Measurements from ENCODE around the gene PRKRA. TPM values are rescaled to one million over a fixed set of nuclear protein-coding genes. Genes with fewer than 3 reads are reported as not detected.

PRKRA gene
- polyA plus RNA-seq, 1 of the 3 experiments (the other 2 are of a cell fraction), result 44.3 TPM

GRCh38 chr2:178448968-178449661 is 1.9 kb downstream of the PRKRA start:
- POLR2A ChIA-PET, result interaction anchor here (0.7 to 1.2 kb wide), 2 partner anchors 31 to 35 kb away, joined by 3 to 4 read pairs; partner anchors contain the start of gene PLEKHA3

More at GRCh38 chr2:178448968-178449661, 1.9 kb downstream of the PRKRA start:
- no peaks in the 10 kb centered on the region for H3K27me3 ChIP-seq (ENCODE audit: insufficient read depth)
- no peaks in the 10 kb centered on the region for H3K9me3 ChIP-seq
- WGBS (ENCODE audit: low lambda C conversion rate), result 92% methylated on average over 4 of the region's 4 CpGs
- H2AFZ ChIP-seq (ENCODE audit: low read depth), result no peak overlapping the region
- H3K4me3 ChIP-seq (ENCODE audit: low read depth in 2 of 2, low read length in 1 of 2), result peak overlapping the region; percentile 97 to 100; a peak in 3 of 4 replicates
- H3K4me2 ChIP-seq, result peak overlapping the region; percentile 99
- H3K9me2 ChIP-seq, result no peaks in the 10 kb centered on the region
- H3K9ac ChIP-seq, result 0 out of 2 replicates have a peak overlapping the region, but pooled peaks have one; percentile 96
- H4K20me1 ChIP-seq (ENCODE audit: insufficient read depth), result peaks cover 21% of the 10 kb centered on the region
- DNase-seq, result no peak
- no peak for TF ChIP-seq POLR2AphosphoS5 (IDR thresholded peaks at IDR 0.05; ENCODE audit: low read depth, low read length)
- no peak for TF ChIP-seq TCF12 (IDR thresholded peaks at IDR 0.05)
- no peak for TF ChIP-seq EZH2phosphoT487 (IDR thresholded peaks at IDR 0.05; ENCODE audit: borderline replicate concordance, low read depth)
- no peak for TF ChIP-seq TEAD4 (IDR thresholded peaks at IDR 0.05; ENCODE audit: borderline replicate concordance, insufficient read depth)
- TF ChIP-seq ELF1 (IDR thresholded peaks at IDR 0.05), result no peak
- TF ChIP-seq FOXJ3 (CRISPR knock-in tag; IDR thresholded peaks at IDR 0.05), result no peak
- TF ChIP-seq ZBTB33 (IDR thresholded peaks at IDR 0.05; ENCODE audit: borderline replicate concordance, low read depth), result no peak
- no peak for TF ChIP-seq FOSL2 (IDR thresholded peaks at IDR 0.05; ENCODE audit: borderline replicate concordance, low read depth)
- no peak for TF ChIP-seq REST (IDR thresholded peaks at IDR 0.05; ENCODE audit: low read depth, low read length)
- no peak for TF ChIP-seq CTCF (IDR thresholded peaks at IDR 0.05)
- no peak for TF ChIP-seq MXI1 (IDR thresholded peaks at IDR 0.05; ENCODE audit: low read depth, low read length)
- no peak for TF ChIP-seq SMC3 (IDR thresholded peaks at IDR 0.05; ENCODE audit: low read depth, low read length)
- TF ChIP-seq USF1 (IDR thresholded peaks at IDR 0.05; ENCODE audit: borderline replicate concordance, low read depth), result no peak
- no peak for TF ChIP-seq GATA2 (CRISPR knock-in tag; IDR thresholded peaks at IDR 0.05)
- TF ChIP-seq, protein P1, sequence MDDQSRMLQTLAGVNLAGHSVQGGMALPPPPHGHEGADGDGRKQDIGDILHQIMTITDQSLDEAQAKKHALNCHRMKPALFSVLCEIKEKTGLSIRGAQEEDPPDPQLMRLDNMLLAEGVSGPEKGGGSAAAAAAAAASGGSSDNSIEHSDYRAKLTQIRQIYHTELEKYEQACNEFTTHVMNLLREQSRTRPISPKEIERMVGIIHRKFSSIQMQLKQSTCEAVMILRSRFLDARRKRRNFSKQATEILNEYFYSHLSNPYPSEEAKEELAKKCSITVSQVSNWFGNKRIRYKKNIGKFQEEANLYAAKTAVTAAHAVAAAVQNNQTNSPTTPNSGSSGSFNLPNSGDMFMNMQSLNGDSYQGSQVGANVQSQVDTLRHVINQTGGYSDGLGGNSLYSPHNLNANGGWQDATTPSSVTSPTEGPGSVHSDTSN (IDR thresholded peaks at IDR 0.05), result no peak
- no peak for TF ChIP-seq JUND (IDR thresholded peaks at IDR 0.05)
- no peak for TF ChIP-seq FOXM1 (IDR thresholded peaks at IDR 0.05; ENCODE audit: low read depth)
- no peak for TF ChIP-seq MEF2A (IDR thresholded peaks at IDR 0.05; ENCODE audit: borderline replicate concordance, low read depth)
- H3K4me1 ChIP-seq (ENCODE audit: control insufficient read depth in 1 of 2, insufficient read depth in 2 of 2, low read depth in 1 of 2, low read length in 1 of 2), result peaks cover 0 to 22% of the 10 kb centered on the region in 2 experiments; a peak in 2 of 4 replicates
- peaks cover 30 to 41% of the 10 kb centered on the region in 2 experiments for H3K36me3 ChIP-seq (replicated peaks in 1 of 2; ENCODE audit: control insufficient read depth in 1 of 2, insufficient read depth in 2 of 2, low read length in 1 of 2)
- CTCF ChIA-PET, result interaction anchor here (4.0 kb wide), 1 partner anchor 34 kb away, joined by 22 read pairs; no protein-coding TSS in a partner anchor
- peaks cover 56% of the 10 kb centered on the region for H3K79me2 ChIP-seq (ENCODE audit: insufficient read depth)
- H3K27ac ChIP-seq (ENCODE audit: low read depth in 2 of 2, low read length in 1 of 2), result peak overlapping the region in 1 of 2 experiments; percentile 91; a peak in 1 of 4 replicates
- H3F3A ChIP-seq (replicated peaks; ENCODE audit: insufficient read depth), result peaks cover 8% of the 10 kb centered on the region

Measured in SK-N-SH (cell line).